SK-N-SH treated with all-trans-retinoic acid at 6 μM for 48 hours (cell line): ENCODE data around the gene NAGLU.

Experiments
- ATAC-seq: fragments of 200-7000 bp; cut with Tn5 transposase; 3 replicates; pipeline ENCODE4 v1.9.1; 2020; ENCODE audit warnings: mild to moderate bottlenecking, moderate library complexity
- ARNTL ChIP-seq: fragments of 450-650 bp; formaldehyde crosslinking; IDR thresholded peaks from 2 replicates; pipeline ENCODE4 v1.5.0; 2020; ENCODE audit warnings: low read depth, mild to moderate bottlenecking, moderate library complexity, borderline replicate concordance
- BACH2 ChIP-seq: fragments of 250-450 bp; sonication (Bioruptor Pico); IDR thresholded peaks from 2 replicates; pipeline ENCODE4 v1.9.0; 2021; ENCODE audit warnings: mild to moderate bottlenecking, borderline replicate concordance
- CSDC2 ChIP-seq: fragments of 250-450 bp; sonication (Bioruptor Pico); IDR thresholded peaks from 2 replicates; pipeline ENCODE4 v1.5.0; 2020; ENCODE audit warnings: mild to moderate bottlenecking, moderate library complexity
- ESRRG ChIP-seq: fragments of 250-450 bp; sonication (Bioruptor Pico); IDR thresholded peaks from 2 replicates; pipeline ENCODE4 v1.6.1; 2021; ENCODE audit warnings: mild to moderate bottlenecking
- GLIS3 ChIP-seq: fragments of 250-450 bp; sonication (Bioruptor Pico); IDR thresholded peaks from 2 replicates; pipeline ENCODE4 v1.5.0; 2020; ENCODE audit warnings: mild to moderate bottlenecking, moderate library complexity
- OSR1 ChIP-seq: fragments of 250-450 bp; sonication (Bioruptor Pico); IDR thresholded peaks from 2 replicates; pipeline ENCODE4 v1.8.0; 2022; ENCODE audit warnings: moderate library complexity, mild to moderate bottlenecking, inconsistent platforms
- PPARA ChIP-seq: fragments of 250-450 bp; sonication (Bioruptor Pico); IDR thresholded peaks from 2 replicates; pipeline ENCODE4 v1.5.0; 2020; ENCODE audit warnings: mild to moderate bottlenecking, borderline replicate concordance
- TOX ChIP-seq: fragments of 250-450 bp; sonication (Bioruptor Pico); IDR thresholded peaks from 2 replicates; pipeline ENCODE4 v1.8.0; 2021; ENCODE audit warnings: mild to moderate bottlenecking, moderate library complexity, borderline replicate concordance
- ZC3H10 ChIP-seq: fragments of 250-450 bp; sonication (Bioruptor Pico); IDR thresholded peaks from 2 replicates; pipeline ENCODE4 v1.5.1; 2021; ENCODE audit warnings: mild to moderate bottlenecking, moderate library complexity
- ZFP3 ChIP-seq: fragments of 250-450 bp; sonication (Bioruptor Pico); IDR thresholded peaks from 2 replicates; pipeline ENCODE4 v1.5.0; 2020; ENCODE audit warnings: mild to moderate bottlenecking, moderate library complexity
- ZFP30 ChIP-seq: fragments of 450-650 bp; formaldehyde crosslinking; IDR thresholded peaks from 2 replicates; pipeline ENCODE4 v1.5.0; 2022; ENCODE audit warnings: mild to moderate bottlenecking, moderate library complexity
- ZNF565 ChIP-seq: fragments of 450-650 bp; formaldehyde crosslinking; conservative IDR thresholded peaks from 2 replicates; pipeline ENCODE4 v1.5.0; 2020; ENCODE audit warnings: low read depth, mild to moderate bottlenecking, moderate library complexity
- ZNF70 ChIP-seq: fragments of 450-650 bp; formaldehyde crosslinking; IDR thresholded peaks from 2 replicates; pipeline ENCODE4 v1.5.0; 2020; ENCODE audit warnings: mild to moderate bottlenecking, moderate library complexity
- TF ChIP-seq, protein P1 (sequence below): fragments of 250-450 bp; sonication (Bioruptor Pico); IDR thresholded peaks from 2 replicates; pipeline ENCODE4 v1.5.1; 2021; ENCODE audit warnings: mild to moderate bottlenecking, moderate library complexity
- TF ChIP-seq, protein P2 (sequence below): fragments of 250-450 bp; sonication (Bioruptor Pico); IDR thresholded peaks from 2 replicates; pipeline ENCODE4 v1.8.0; 2021; ENCODE audit warnings: low read depth, mild to moderate bottlenecking, moderate library complexity, borderline replicate concordance
- TF ChIP-seq, protein P3 (sequence below): fragments of 250-450 bp; sonication (Bioruptor Pico); IDR thresholded peaks from 2 replicates; pipeline ENCODE4 v1.5.0; 2020; ENCODE audit warnings: mild to moderate bottlenecking, moderate library complexity
- TF ChIP-seq, protein P4 (sequence below): fragments of 250-450 bp; sonication (Bioruptor Pico); IDR thresholded peaks from 2 replicates; pipeline ENCODE4 v1.5.1; 2020; ENCODE audit warnings: low read depth, mild to moderate bottlenecking, moderate library complexity

Gene NAGLU

DNA sequence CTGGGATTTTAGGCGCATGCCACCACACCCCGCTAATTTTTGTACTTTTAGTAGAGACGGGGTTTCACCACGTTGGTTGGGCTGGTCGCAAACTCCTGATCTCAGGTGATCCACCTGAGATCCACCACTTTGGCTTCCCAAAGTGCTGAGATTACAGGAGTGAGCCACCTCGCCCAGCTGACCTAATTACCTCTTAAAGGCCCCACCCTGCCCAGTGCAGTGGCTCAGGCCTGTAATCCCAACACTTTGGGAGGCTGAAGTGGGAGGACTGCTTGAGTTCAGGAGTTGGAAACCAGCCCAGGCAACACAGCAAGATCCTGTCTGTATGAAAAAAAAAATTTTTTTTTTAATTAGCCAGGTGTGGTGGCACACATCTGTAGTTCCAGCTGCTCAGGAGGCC lies 23.0 kb downstream of the NAGLU start (continued):
- TF ChIP-seq, protein P1, sequence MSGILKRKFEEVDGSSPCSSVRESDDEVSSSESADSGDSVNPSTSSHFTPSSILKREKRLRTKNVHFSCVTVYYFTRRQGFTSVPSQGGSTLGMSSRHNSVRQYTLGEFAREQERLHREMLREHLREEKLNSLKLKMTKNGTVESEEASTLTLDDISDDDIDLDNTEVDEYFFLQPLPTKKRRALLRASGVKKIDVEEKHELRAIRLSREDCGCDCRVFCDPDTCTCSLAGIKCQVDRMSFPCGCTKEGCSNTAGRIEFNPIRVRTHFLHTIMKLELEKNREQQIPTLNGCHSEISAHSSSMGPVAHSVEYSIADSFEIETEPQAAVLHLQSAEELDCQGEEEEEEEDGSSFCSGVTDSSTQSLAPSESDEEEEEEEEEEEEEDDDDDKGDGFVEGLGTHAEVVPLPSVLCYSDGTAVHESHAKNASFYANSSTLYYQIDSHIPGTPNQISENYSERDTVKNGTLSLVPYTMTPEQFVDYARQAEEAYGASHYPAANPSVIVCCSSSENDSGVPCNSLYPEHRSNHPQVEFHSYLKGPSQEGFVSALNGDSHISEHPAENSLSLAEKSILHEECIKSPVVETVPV = no peak

DNA sequence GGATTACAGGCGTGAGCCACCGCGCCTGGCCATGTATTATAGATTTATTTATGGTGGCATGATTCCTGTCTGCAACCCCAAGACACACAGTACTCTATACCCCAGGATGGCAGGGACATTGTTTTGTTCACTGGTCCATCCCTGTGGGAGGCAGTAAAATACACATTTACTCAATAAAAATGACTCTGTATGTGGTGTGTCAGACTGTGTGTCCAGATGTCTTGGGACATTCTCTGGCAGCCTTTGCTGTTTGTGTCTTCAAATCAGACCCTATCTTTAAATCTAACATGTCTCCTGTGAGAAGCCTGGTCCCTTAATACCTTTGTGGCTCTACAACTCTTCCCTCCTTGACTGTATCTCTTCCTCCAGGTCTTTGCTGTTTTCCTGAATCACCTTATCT lies 24.2 kb downstream of the NAGLU start:
- no peak for ATAC-seq
- TF ChIP-seq PPARA (CRISPR knock-in tag) (no peak), GLIS3 (CRISPR knock-in tag) (no peak)
- TF ChIP-seq, protein P1 = no peak

DNA sequence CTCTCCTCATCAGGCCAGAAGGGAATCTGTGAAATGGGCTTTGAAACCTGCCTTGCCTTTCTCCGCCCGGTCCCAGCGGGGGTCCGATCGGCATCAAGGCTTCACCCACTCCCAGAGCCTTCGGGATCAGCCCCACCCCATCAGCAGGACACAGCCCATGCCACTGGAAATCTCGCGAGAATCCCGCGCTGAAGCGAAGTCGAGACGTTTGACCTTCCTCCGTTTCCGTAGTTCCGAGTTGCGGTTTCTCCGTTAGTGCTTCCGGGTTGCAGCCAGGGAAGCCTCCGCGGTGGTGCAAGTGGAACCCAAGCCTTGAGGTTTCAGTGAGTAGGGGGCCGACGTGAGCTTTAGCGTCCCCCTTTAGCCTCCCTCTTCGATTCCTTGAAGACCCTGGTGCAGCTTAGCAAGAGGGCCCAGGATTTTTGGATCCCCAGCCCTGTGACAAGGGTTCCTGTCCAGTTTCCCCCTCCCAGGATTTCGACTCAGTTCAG lies 25.9 kb downstream of the NAGLU start, which contains the start of gene COASY:
Gene COASY, plus strand, starts transcription at position 252 of the 491 bp plus-strand sequence. CDS start 475 bp downstream, outside the sequence.
- ATAC-seq = peak; percentile 80
- TF ChIP-seq, protein P2, sequence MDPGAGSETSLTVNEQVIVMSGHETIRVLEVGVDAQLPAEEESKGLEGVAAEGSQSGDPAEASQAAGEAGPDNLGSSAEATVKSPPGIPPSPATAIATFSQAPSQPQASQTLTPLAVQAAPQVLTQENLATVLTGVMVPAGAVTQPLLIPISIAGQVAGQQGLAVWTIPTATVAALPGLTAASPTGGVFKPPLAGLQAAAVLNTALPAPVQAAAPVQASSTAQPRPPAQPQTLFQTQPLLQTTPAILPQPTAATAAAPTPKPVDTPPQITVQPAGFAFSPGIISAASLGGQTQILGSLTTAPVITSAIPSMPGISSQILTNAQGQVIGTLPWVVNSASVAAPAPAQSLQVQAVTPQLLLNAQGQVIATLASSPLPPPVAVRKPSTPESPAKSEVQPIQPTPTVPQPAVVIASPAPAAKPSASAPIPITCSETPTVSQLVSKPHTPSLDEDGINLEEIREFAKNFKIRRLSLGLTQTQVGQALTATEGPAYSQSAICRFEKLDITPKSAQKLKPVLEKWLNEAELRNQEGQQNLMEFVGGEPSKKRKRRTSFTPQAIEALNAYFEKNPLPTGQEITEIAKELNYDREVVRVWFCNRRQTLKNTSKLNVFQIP = no peak
- TF ChIP-seq TOX (CRISPR knock-in tag) (no peak), ZNF70 (CRISPR knock-in tag) (no peak), PPARA (CRISPR knock-in tag) (no peak), OSR1 (CRISPR knock-in tag) (no peak), CSDC2 (CRISPR knock-in tag) (no peak), GLIS3 (CRISPR knock-in tag) (no peak), ZFP30 (CRISPR knock-in tag) (no peak), ZNF565 (CRISPR knock-in tag) (no peak)
- TF ChIP-seq, protein P3, sequence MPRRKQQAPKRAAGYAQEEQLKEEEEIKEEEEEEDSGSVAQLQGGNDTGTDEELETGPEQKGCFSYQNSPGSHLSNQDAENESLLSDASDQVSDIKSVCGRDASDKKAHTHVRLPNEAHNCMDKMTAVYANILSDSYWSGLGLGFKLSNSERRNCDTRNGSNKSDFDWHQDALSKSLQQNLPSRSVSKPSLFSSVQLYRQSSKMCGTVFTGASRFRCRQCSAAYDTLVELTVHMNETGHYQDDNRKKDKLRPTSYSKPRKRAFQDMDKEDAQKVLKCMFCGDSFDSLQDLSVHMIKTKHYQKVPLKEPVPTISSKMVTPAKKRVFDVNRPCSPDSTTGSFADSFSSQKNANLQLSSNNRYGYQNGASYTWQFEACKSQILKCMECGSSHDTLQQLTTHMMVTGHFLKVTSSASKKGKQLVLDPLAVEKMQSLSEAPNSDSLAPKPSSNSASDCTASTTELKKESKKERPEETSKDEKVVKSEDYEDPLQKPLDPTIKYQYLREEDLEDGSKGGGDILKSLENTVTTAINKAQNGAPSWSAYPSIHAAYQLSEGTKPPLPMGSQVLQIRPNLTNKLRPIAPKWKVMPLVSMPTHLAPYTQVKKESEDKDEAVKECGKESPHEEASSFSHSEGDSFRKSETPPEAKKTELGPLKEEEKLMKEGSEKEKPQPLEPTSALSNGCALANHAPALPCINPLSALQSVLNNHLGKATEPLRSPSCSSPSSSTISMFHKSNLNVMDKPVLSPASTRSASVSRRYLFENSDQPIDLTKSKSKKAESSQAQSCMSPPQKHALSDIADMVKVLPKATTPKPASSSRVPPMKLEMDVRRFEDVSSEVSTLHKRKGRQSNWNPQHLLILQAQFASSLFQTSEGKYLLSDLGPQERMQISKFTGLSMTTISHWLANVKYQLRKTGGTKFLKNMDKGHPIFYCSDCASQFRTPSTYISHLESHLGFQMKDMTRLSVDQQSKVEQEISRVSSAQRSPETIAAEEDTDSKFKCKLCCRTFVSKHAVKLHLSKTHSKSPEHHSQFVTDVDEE = no peak
- TF ChIP-seq, all 23 proteins: peak for 0

DNA sequence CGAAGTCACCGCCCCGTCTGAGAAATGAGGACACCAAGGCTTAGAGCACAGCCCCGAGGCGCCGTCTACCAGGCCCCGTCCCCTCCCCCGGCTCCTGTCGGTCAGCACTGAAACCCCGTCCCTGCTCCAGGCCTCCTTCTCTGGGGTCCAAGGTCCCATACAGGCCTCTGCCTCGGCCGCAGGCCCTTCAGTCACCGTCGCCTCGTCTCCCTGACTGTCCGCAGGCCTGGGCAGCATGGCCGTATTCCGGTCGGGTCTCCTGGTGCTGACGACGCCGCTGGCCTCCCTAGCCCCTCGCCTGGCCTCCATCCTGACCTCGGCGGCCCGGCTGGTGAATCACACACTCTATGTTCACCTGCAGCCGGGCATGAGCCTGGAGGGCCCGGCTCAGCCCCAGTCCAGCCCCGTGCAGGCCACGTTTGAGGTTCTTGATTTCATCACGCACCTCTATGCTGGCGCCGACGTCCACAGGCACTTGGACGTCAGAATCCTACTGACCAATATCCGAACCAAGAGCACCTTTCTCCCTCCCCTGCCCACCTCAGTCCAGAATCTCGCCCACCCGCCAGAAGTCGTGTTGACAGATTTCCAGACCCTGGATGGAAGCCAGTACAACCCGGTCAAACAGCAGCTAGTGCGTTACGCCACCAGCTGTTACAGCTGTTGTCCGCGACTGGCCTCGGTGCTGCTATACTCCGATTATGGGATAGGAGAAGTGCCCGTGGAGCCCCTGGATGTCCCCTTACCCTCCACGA lies 26.5 kb downstream of the NAGLU start:
- TF ChIP-seq ESRRG (CRISPR knock-in tag) = no peak
- peak; percentile 14 for ATAC-seq

DNA sequence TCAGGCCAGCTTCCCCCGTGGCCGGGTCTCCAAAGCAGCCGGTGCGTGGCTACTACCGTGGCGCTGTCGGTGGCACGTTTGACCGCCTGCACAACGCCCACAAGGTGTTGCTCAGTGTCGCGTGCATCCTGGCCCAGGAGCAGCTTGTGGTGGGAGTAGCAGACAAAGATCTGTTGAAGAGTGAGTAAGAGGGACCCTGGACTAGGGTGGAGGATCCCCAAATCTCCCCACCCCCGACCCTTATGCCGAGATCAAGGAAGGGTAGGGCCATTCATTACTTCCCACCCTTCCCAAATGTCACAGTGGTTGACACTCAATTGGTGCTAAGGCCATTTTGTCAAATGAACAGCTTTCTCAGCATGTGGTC lies 27.1 kb downstream of the NAGLU start:
- no peak for ATAC-seq
- TF ChIP-seq BACH2 (CRISPR knock-in tag) = no peak
- TF ChIP-seq ARNTL (CRISPR knock-in tag) = no peak
- TF ChIP-seq ZC3H10 (CRISPR knock-in tag) = no peak
- TF ChIP-seq, protein P1 = no peak
- TF ChIP-seq, protein P2 = no peak
- no peak for TF ChIP-seq OSR1 (CRISPR knock-in tag)
- TF ChIP-seq, protein P4, sequence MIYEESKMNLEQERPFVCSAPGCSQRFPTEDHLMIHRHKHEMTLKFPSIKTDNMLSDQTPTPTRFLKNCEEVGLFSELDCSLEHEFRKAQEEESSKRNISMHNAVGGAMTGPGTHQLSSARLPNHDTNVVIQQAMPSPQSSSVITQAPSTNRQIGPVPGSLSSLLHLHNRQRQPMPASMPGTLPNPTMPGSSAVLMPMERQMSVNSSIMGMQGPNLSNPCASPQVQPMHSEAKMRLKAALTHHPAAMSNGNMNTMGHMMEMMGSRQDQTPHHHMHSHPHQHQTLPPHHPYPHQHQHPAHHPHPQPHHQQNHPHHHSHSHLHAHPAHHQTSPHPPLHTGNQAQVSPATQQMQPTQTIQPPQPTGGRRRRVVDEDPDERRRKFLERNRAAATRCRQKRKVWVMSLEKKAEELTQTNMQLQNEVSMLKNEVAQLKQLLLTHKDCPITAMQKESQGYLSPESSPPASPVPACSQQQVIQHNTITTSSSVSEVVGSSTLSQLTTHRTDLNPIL (CRISPR knock-in tag) = no peak
- no peak for TF ChIP-seq GLIS3 (CRISPR knock-in tag)
- no peak for TF ChIP-seq ZFP3 (CRISPR knock-in tag)
- TF ChIP-seq, protein P3 = no peak
